Gastrocnemius medialis (tissue), 4 donors: ENCODE data around the gene FRMD5.

Source experiments
- POLR2A ChIP-seq, 2 donors: fragments of 450-650 bp; IDR thresholded peaks; one replicate each; pipeline ENCODE4 v1.6.1; 2017; ENCODE audit warnings: antibody characterized with exemption in 2 of 2, mild to moderate bottlenecking in 2 of 2, moderate library complexity in 2 of 2
- TF ChIP-seq, protein P1 (sequence below), 5 experiments: fragments of 450-650 bp in 3 of 5; fragments of 200-600 bp in 2 of 5; sonication (generic) in 2 of 5; IDR thresholded peaks in 4 of 5; conservative IDR thresholded peaks in 1 of 5; 1 replicate in 4 of 5; 2 replicates in 1 of 5; pipeline ENCODE4 v1.5.1; 2016 to 2019; ENCODE audit warnings: antibody characterized with exemption in 5 of 5, mild to moderate bottlenecking in 3 of 5, moderate library complexity in 3 of 5

DNA sequence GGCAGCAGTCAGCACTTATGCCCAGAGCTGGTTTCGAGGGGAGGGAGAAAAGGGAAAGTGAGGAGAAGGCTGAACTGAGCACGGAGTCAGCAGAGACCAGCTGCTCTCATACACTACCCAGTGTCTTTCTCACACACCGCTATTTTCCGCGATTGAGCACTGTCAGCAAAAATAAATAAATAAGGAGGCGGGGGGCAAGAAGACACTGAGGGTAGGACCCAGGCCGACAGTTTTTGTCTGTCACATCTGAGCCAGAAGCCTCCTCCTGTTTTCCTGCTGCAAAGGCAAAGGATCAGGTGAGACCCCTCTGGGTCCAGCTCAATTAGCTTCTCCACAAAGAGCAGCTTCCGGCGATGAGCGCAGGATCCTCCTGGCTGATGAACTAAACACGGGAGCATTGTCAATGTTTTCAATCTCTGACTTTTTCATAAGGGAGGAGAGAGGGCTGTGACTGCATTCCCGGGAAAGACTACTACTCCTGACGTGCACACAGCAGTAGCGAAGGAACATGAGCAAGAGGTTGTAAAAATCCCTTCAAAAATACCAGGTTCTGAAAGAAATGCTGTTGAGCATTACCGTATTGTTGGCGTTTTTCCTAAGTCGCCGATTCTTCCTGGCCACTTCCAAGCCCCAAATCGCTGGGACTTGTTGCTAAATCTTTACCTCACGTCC, 1.3 kb downstream of the FRMD5 start:
- TF ChIP-seq, protein P1, sequence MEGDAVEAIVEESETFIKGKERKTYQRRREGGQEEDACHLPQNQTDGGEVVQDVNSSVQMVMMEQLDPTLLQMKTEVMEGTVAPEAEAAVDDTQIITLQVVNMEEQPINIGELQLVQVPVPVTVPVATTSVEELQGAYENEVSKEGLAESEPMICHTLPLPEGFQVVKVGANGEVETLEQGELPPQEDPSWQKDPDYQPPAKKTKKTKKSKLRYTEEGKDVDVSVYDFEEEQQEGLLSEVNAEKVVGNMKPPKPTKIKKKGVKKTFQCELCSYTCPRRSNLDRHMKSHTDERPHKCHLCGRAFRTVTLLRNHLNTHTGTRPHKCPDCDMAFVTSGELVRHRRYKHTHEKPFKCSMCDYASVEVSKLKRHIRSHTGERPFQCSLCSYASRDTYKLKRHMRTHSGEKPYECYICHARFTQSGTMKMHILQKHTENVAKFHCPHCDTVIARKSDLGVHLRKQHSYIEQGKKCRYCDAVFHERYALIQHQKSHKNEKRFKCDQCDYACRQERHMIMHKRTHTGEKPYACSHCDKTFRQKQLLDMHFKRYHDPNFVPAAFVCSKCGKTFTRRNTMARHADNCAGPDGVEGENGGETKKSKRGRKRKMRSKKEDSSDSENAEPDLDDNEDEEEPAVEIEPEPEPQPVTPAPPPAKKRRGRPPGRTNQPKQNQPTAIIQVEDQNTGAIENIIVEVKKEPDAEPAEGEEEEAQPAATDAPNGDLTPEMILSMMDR (IDR thresholded peaks at IDR 0.05 in 4 of 5, conservative IDR thresholded peaks at IDR 0.05 in 1 of 5), result no peak
- no peak for TF ChIP-seq POLR2A (IDR thresholded peaks at IDR 0.05)
